Right atrium auricular region (tissue), 2 donors: ENCODE measurements around the gene MRPS18A. TPM values are rescaled to one million over a fixed set of nuclear protein-coding genes. Genes with fewer than 3 reads are reported as not detected.
"Not testable (repeated sequence)": the region's sequence is repeated elsewhere in the genome, so short reads cannot be mapped to it uniquely, and the experiment has no call there.

Source experiments
- DNase-seq: peaks from one replicate; pipeline ENCODE4 v3.0.0-alpha.2; 2019; ENCODE audit warnings: low spot score
- H3K27ac ChIP-seq, 2 donors: fragments of 200-600 bp; sonication (generic); 1 replicate in 1 of 2; 2 replicates in 1 of 2; pipeline ENCODE4 v1.5.1; 2016 to 2019
- H3K27me3 ChIP-seq, 2 donors: fragments of 200-600 bp; sonication (generic); one replicate each; pipeline versions ENCODE4 v1.5.1 to v1.6.0; 2017 to 2019
- H3K36me3 ChIP-seq: fragments of 200-600 bp; sonication (generic); one replicate; pipeline ENCODE4 v1.5.1; 2016
- H3K4me1 ChIP-seq, 2 donors: fragments of 200-600 bp; sonication (generic); one replicate each; pipeline versions ENCODE4 v1.5.1 to v1.6.0; 2017 to 2019
- H3K4me3 ChIP-seq, 2 donors: fragments of 200-600 bp; sonication (generic); 1 replicate in 1 of 2; 2 replicates in 1 of 2; pipeline ENCODE4 v1.5.1; 2017 to 2019; ENCODE audit warnings: mild to moderate bottlenecking in 1 of 2, moderate library complexity in 1 of 2
- H3K9me3 ChIP-seq, 2 donors: fragments of 200-600 bp; sonication (generic); one replicate each; pipeline ENCODE4 v1.5.1; 2019
- CTCF ChIP-seq, 2 donors: fragments of 200-600 bp; sonication (generic); IDR thresholded peaks; one replicate each; pipeline ENCODE4 v1.5.1; 2019; ENCODE audit warnings: antibody characterized with exemption in 2 of 2
- total RNA-seq, 2 donors: library from RNA; depleted of rRNA; stranded (reverse); fragments of >200 nt; gene quantifications; one replicate each; pipeline ENCODE4 v1.1.0, GENCODE V29; 2016

Gene MRPS18A
- total RNA-seq, 2 donors from 2014 or later, result 40.4 to 42.7 TPM

GRCh38 chr6:43667245-43668150 is 20.1 kb downstream of the MRPS18A start:
- peaks cover 17% of the 10 kb centered on the region for H3K36me3 ChIP-seq
- peaks cover 0 to 48% of the 10 kb centered on the region in 2 donors for H3K4me1 ChIP-seq
- H3K9me3 ChIP-seq, result no peaks in the 10 kb centered on the region
- no peaks in the 10 kb centered on the region for H3K27me3 ChIP-seq
- H3K4me3 ChIP-seq, result no peak overlapping the region
- H3K27ac ChIP-seq, result peak overlapping the region; percentile 46 to 66
- peak; percentile 91 for DNase-seq
- TF ChIP-seq CTCF (IDR thresholded peaks at IDR 0.05), result peak; percentile 90 to 99

- no peak for DNase-seq
- H3K4me1 ChIP-seq, result peaks cover 0 to 42% of the 10 kb centered on the region in 2 donors
- H3K9me3 ChIP-seq, result peaks cover 0 to under 1% of the 10 kb centered on the region in 2 donors
- no peak overlapping the region for H3K4me3 ChIP-seq
- no peak overlapping the region for H3K27ac ChIP-seq
- no peak for TF ChIP-seq CTCF (IDR thresholded peaks at IDR 0.05)
- H3K36me3 ChIP-seq, result peaks cover 6% of the 10 kb centered on the region
- H3K27me3 ChIP-seq, result no peaks in the 10 kb centered on the region
These were observed 21.2 kb downstream of the MRPS18A start for GRCh38 chr6:43666196-43666920.

GRCh38 chr6:43665376-43665775 is 22.2 kb downstream of the MRPS18A start:
- DNase-seq, result no peak
- Histone ChIP-seq H3K27ac (no peak overlapping the region), H3K4me1 (peaks cover 0 to 34% of the 10 kb centered on the region in 2 donors), H3K36me3 (no peaks in the 10 kb centered on the region), H3K9me3 (peaks cover 0 to 9% of the 10 kb centered on the region in 2 donors), H3K4me3 (no peak overlapping the region), H3K27me3 (no peaks in the 10 kb centered on the region)
- TF ChIP-seq CTCF (IDR thresholded peaks at IDR 0.05), result no peak

GRCh38 chr6:43662948-43663347 is 24.6 kb downstream of the MRPS18A start:
- H3K4me3 ChIP-seq, H3K27ac ChIP-seq, H3K9me3 ChIP-seq, H3K36me3 ChIP-seq, DNase-seq, H3K27me3 ChIP-seq: not testable (repeated sequence)
- H3K4me1 ChIP-seq, result peaks cover 0 to 10% of the 10 kb centered on the region in 2 donors

- Histone ChIP-seq H3K27me3 (no peaks in the 10 kb centered on the region), H3K4me3 (no peak overlapping the region), H3K9me3 (peaks cover 0 to 9% of the 10 kb centered on the region in 2 donors), H3K36me3 (no peaks in the 10 kb centered on the region), H3K27ac (no peak overlapping the region), H3K4me1 (no peaks in the 10 kb centered on the region)
- no peak for DNase-seq
- no peak for TF ChIP-seq CTCF (IDR thresholded peaks at IDR 0.05)
These were observed 29.4 kb downstream of the MRPS18A start for GRCh38 chr6:43658161-43658560.

- no peak overlapping the region for H3K27ac ChIP-seq
- no peak for TF ChIP-seq CTCF (IDR thresholded peaks at IDR 0.05)
- DNase-seq, result no peak
- H3K4me3 ChIP-seq, result no peak overlapping the region
- no peaks in the 10 kb centered on the region for H3K36me3 ChIP-seq
- H3K4me1 ChIP-seq, result no peaks in the 10 kb centered on the region
- peaks cover 0 to 9% of the 10 kb centered on the region in 2 donors for H3K9me3 ChIP-seq
- H3K27me3 ChIP-seq, result no peaks in the 10 kb centered on the region
These were observed 30.3 kb downstream of the MRPS18A start for GRCh38 chr6:43657221-43657802.

GRCh38 chr6:43652822-43653221 is 34.8 kb downstream of the MRPS18A start:
- not testable (repeated sequence) for H3K27me3 ChIP-seq, H3K9me3 ChIP-seq, H3K27ac ChIP-seq

More at GRCh38 chr6:43652822-43653221, 34.8 kb downstream of the MRPS18A start:
- not testable (repeated sequence) for H3K36me3 ChIP-seq, DNase-seq, H3K4me3 ChIP-seq, H3K4me1 ChIP-seq
